CD14-positive monocyte (primary cell): ENCODE measurements around the gene ABCC3. TPM values are rescaled to one million over a fixed set of nuclear protein-coding genes. Genes with fewer than 3 reads are reported as not detected.

Experiments used
- DNase-seq, 3 donors: peaks; one replicate each; pipeline ENCODE4 v3.0.0-alpha.2; 2011 to 2022
- H2AFZ ChIP-seq: 2 replicates; pipeline ENCODE4 v1.6.0; 2012; ENCODE audit warnings: mild to moderate bottlenecking, low read depth, low read length, inconsistent platforms; ENCODE audit not compliant: insufficient read depth, poor library complexity, severe bottlenecking
- H3K27ac ChIP-seq, 2 donors: 1 replicate in 1 of 2; 2 replicates in 1 of 2; pipeline ENCODE4 v1.5.1; 2012 to 2013; ENCODE audit warnings: low read length in 2 of 2, control low read depth in 1 of 2, inconsistent platforms in 1 of 2, low read depth in 1 of 2, mild to moderate bottlenecking in 1 of 2
- H3K27me3 ChIP-seq, 2 donors: one replicate each; pipeline versions ENCODE4 v1.6.0 to v1.6.1; 2011 to 2013; ENCODE audit warnings: low read length in 2 of 2; ENCODE audit not compliant: control insufficient read depth in 2 of 2, insufficient read depth in 2 of 2
- H3K36me3 ChIP-seq, 2 donors: replicated peaks in 1 of 2; 1 replicate in 1 of 2; 2 replicates in 1 of 2; pipeline versions ENCODE4 v1.5.1 to v1.6.1; 2012 to 2013; ENCODE audit warnings: low read length in 2 of 2, control low read depth in 1 of 2, inconsistent platforms in 1 of 2, mild to moderate bottlenecking in 1 of 2; ENCODE audit not compliant: insufficient read depth in 2 of 2, control insufficient read depth in 1 of 2
- H3K4me1 ChIP-seq, 2 donors: 1 replicate in 1 of 2; 2 replicates in 1 of 2; pipeline versions ENCODE4 v1.5.1 to v1.6.1; 2012 to 2013; ENCODE audit warnings: low read length in 2 of 2, control low read depth in 1 of 2, inconsistent platforms in 1 of 2, mild to moderate bottlenecking in 1 of 2, moderate library complexity in 1 of 2; ENCODE audit not compliant: insufficient read depth in 2 of 2, control insufficient read depth in 1 of 2
- H3K4me2 ChIP-seq: replicated peaks from 2 replicates; pipeline ENCODE3; 2012; ENCODE audit warnings: low read length, moderate library complexity, mild to moderate bottlenecking; ENCODE audit not compliant: poor library complexity, severe bottlenecking; ENCODE audit errors: extremely low read depth
- H3K4me3 ChIP-seq, 3 experiments: fragments of 200-600 bp in 1 of 3; sonication (generic) in 1 of 3; replicated peaks in 1 of 3; 1 replicate in 2 of 3; 2 replicates in 1 of 3; pipeline ENCODE4 v1.5.1; 2011 to 2013; ENCODE audit warnings: low read length in 3 of 3, mild to moderate bottlenecking in 3 of 3, control low read depth in 2 of 3, low read depth in 2 of 3, inconsistent platforms in 1 of 3, moderate library complexity in 1 of 3
- H3K79me2 ChIP-seq: 2 replicates; pipeline ENCODE4 v1.6.0; 2012; ENCODE audit warnings: mild to moderate bottlenecking, control low read depth, inconsistent platforms, low read length, moderate library complexity; ENCODE audit not compliant: insufficient read depth
- H3K9ac ChIP-seq: 2 replicates; pipeline ENCODE4 v1.6.0; 2017; ENCODE audit warnings: low read length, mild to moderate bottlenecking; ENCODE audit not compliant: insufficient read depth, poor library complexity, severe bottlenecking
- H3K9me3 ChIP-seq, 2 donors: replicated peaks in 1 of 2; 1 replicate in 1 of 2; 2 replicates in 1 of 2; pipeline versions ENCODE4 v1.5.1 to v1.6.1; 2012 to 2013; ENCODE audit warnings: low read length in 2 of 2, control low read depth in 1 of 2; ENCODE audit not compliant: control insufficient read depth in 1 of 2, insufficient read depth in 1 of 2
- H4K20me1 ChIP-seq: 2 replicates; pipeline ENCODE4 v1.6.0; 2012; ENCODE audit warnings: mild to moderate bottlenecking, low read length, control low read depth, moderate library complexity; ENCODE audit not compliant: insufficient read depth
- H3K27ac Mint-ChIP-seq, 7 donors: one replicate each; pipeline ENCODE4 v1.8.0; 2020; ENCODE audit warnings: mild to moderate bottlenecking in 7 of 7, mixed read lengths in 7 of 7, moderate library complexity in 6 of 7, inconsistent platforms in 2 of 7
- H3K27me3 Mint-ChIP-seq, 3 donors: one replicate each; pipeline ENCODE4 v1.8.0; 2021 to 2022; ENCODE audit warnings: low read depth in 3 of 3, mild to moderate bottlenecking in 3 of 3, mixed read lengths in 3 of 3, moderate library complexity in 3 of 3, inconsistent platforms in 1 of 3
- H3K36me3 Mint-ChIP-seq, 2 donors: one replicate each; pipeline ENCODE4 v1.8.0; 2020; ENCODE audit warnings: mixed read lengths in 2 of 2, inconsistent platforms in 1 of 2, mild to moderate bottlenecking in 1 of 2
- H3K4me1 Mint-ChIP-seq: one replicate; pipeline ENCODE4 v1.8.0; 2020; ENCODE audit warnings: mild to moderate bottlenecking, mixed read lengths
- H3K4me3 Mint-ChIP-seq, 2 donors: one replicate each; pipeline ENCODE4 v1.8.0; 2020; ENCODE audit warnings: mild to moderate bottlenecking in 2 of 2, mixed read lengths in 2 of 2, moderate library complexity in 1 of 2
- H3K9me3 Mint-ChIP-seq, 7 donors: one replicate each; pipeline ENCODE4 v1.8.0; 2020 to 2022; ENCODE audit warnings: mixed read lengths in 7 of 7, mild to moderate bottlenecking in 6 of 7, moderate library complexity in 6 of 7, inconsistent platforms in 2 of 7
- CTCF ChIP-seq: fragments of 200-600 bp; IDR thresholded peaks from one replicate; pipeline ENCODE4 v1.8.0; 2022; ENCODE audit warnings: antibody characterized with exemption, mild to moderate bottlenecking
- WGBS: methylation state at CpG from one replicate; pipeline ENCODE4 v1.1.5; 2013; ENCODE audit warnings: missing lambda C conversion rate; ENCODE audit not compliant: insufficient coverage; 5-methylcytosine and 5-hydroxymethylcytosine counted together
- intact Hi-C, 2 donors: fragments of 100-400 bp; cut with micrococcal nuclease; formaldehyde crosslinking; loops; one replicate each; pipeline versions ENCODE4 v1.15.0 to v1.15.1; 2023
- polyA plus RNA-seq, 3 donors: library from polyadenylated mRNA; depleted of rRNA in 1 of 3; unstranded in 2 of 3; stranded (reverse) in 1 of 3; fragments of 300-500 nt in 2 of 3; fragments of >200 nt in 1 of 3; fragmentation: Illumina TruSeq in 2 of 3; gene quantifications; 1 replicate in 2 of 3; 2 replicates in 1 of 3; pipeline ENCODE4 v1.2.3, GENCODE V29; 2012 to 2021

The ABCC3 gene
- polyA plus RNA-seq, 3 donors: 2.7 to 74.5 (median 11.4) TPM

DNA sequence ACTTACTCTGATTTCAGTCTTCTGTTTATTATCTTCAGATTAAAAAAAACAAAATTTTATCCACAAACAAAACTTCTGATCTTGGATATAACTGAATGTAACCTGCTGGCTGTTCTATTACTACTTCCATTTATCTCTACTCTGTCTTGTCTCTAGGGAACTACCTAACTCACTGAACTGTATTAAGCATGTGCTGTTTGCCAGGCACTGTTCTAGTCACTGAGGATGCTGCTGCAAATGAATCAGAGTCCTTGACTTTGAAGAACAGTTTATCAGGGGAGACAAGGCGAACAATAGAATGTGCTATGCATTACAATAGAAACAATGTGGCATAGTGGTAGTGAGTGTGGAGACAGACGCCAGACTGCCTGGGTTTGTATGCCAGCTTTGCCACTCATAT, 75.3 kb downstream of the ABCC3 start:
- H3K4me2 ChIP-seq: no peak overlapping the region
- no peak overlapping the region for H3K4me3 Mint-ChIP-seq
- intact Hi-C loops: no loop called here
- no peaks in the 10 kb centered on the region for H3K27me3 ChIP-seq
- H3K4me3 ChIP-seq: no peak overlapping the region
- TF ChIP-seq CTCF: no peak
- peaks cover 28% of the 10 kb centered on the region for H3K4me1 Mint-ChIP-seq
- H3K4me1 ChIP-seq: peaks cover 29 to 40% of the 10 kb centered on the region in 2 donors
- H3K9ac ChIP-seq: no peak overlapping the region
- no peaks in the 10 kb centered on the region for H4K20me1 ChIP-seq
- no peak for DNase-seq
- H3K36me3 Mint-ChIP-seq: peaks cover 2 to 4% of the 10 kb centered on the region in 2 donors
- H3K27ac ChIP-seq: peak overlapping the region in 1 of 2 donors; percentile 55
- no peaks in the 10 kb centered on the region for H3K9me3 ChIP-seq
- H2AFZ ChIP-seq: no peak overlapping the region
- no peaks in the 10 kb centered on the region for H3K36me3 ChIP-seq
- WGBS: no CpG with 5 or more reads among the region's 2 CpGs
- no peaks in the 10 kb centered on the region for H3K9me3 Mint-ChIP-seq
- H3K27ac Mint-ChIP-seq: peak overlapping the region in 3 of 7 donors; percentile 6 to 96 (median 50)
- H3K79me2 ChIP-seq: peaks cover 27% of the 10 kb centered on the region
- no peaks in the 10 kb centered on the region for H3K27me3 Mint-ChIP-seq

DNA sequence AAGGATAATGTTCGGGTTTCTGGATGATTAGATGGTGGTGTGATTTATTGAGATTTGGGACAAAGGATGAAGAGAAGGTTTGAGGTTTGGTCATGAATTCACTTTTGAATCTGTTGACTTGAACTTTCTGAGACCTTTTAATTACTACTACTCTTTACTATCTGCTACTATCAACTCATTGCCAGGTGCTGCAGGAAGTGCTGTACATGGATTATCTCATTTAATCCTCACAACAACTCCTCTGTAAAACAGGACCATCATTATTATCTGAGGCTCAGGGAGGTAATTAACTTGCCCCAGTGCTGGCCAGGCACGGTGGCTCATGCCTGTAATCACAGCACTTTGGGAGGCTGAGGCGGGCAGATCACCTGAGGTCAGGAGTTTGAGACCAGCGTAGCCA, 76.0 kb downstream of the ABCC3 start:
- no peak for TF ChIP-seq CTCF
- Histone ChIP-seq H3K79me2 (peaks cover 21% of the 10 kb centered on the region), H2AFZ (no peak overlapping the region), H3K36me3 (no peaks in the 10 kb centered on the region), H3K9ac (no peak overlapping the region), H3K27ac (no peak overlapping the region), H3K4me3 (no peak overlapping the region), H3K9me3 (no peaks in the 10 kb centered on the region), H4K20me1 (no peaks in the 10 kb centered on the region), H3K27me3 (no peaks in the 10 kb centered on the region), H3K4me1 (peaks cover 34 to 45% of the 10 kb centered on the region in 2 donors), H3K4me2 (no peak overlapping the region)
- 100% methylated on average over 3 of the region's 4 CpGs for WGBS
- peaks cover 31% of the 10 kb centered on the region for H3K4me1 Mint-ChIP-seq
- no peak overlapping the region for H3K27ac Mint-ChIP-seq
- no peaks in the 10 kb centered on the region for H3K27me3 Mint-ChIP-seq
- intact Hi-C loops: no loop called here
- DNase-seq: no peak
- no peak overlapping the region for H3K4me3 Mint-ChIP-seq
- no peaks in the 10 kb centered on the region for H3K36me3 Mint-ChIP-seq
- no peaks in the 10 kb centered on the region for H3K9me3 Mint-ChIP-seq
